Right renal pelvis (tissue), 4 donors: Measurements from ENCODE around the gene SIGMAR1. TPM values are rescaled to one million over a fixed set of nuclear protein-coding genes. Genes with fewer than 3 reads are reported as not detected.

Source experiments
- DNase-seq, 4 donors: peaks; one replicate each; pipeline ENCODE4 v3.0.0-alpha.2; 2013; ENCODE audit warnings: low read depth in 4 of 4, low spot score in 3 of 4, missing footprints in 1 of 4
- polyA plus RNA-seq, 4 donors: library from polyadenylated mRNA; unstranded; fragments of 120-200 nt; gene quantifications; one replicate each; pipeline ENCODE4 v1.2.1, GENCODE V29; 2013; ENCODE audit not compliant: insufficient read length in 4 of 4

SIGMAR1 gene
- polyA plus RNA-seq, 4 donors = 48.2 to 52.6 (median 49.9) TPM

- DNase-seq = no peak
These were observed 30.3 kb downstream of the SIGMAR1 start for GRCh38 chr9:34607331-34607730.

DNA sequence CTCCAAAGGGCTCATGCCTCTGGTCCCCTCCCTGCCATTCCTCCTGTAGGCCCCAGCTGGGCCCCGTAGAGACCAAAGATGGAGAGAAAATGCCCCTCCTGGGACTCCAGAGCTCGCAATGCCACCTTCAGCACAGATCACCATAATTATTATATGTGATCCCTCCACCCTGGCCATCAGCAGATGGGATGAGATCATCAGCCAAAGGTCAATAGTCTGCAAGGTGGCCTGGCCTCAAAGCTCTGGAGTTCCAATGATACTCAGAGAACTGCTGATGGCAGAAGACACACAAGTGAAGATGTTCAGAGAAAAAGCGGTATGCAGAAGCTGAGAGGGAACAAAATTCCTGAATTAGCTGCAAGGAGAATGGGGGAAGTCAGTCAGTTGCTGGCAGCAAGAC, 30.7 kb downstream of the SIGMAR1 start:
- DNase-seq = no peak

DNA sequence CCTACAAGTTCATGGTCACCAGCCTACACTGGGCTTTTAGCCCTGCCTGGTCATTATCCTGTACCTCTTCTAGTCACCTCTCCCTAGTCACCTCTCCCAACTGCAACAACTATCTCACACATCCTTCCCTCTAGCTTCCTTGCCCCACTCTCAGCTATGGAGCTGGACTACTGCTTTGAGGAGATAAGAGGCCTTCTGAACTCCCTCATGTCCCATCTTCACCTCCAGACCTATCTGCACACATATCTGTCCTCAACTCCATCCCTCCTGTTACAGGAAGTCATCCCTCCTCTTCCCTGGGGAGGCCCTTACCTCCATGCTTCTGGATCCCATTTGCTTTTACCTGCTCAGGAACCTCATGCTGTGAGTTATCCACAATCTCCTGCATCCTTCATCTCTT, 31.4 kb downstream of the SIGMAR1 start:
- DNase-seq = no peak

- peak in 2 of 4 donors; percentile 75 to 79 for DNase-seq
These were observed 33.9 kb downstream of the SIGMAR1 start for GRCh38 chr9:34603610-34604231.

GRCh38 chr9:34601937-34602573, 35.5 kb downstream of the SIGMAR1 start:
- no peak for DNase-seq

- DNase-seq = no peak
These were observed 36.7 kb downstream of the SIGMAR1 start for GRCh38 chr9:34600908-34601307.

GRCh38 chr9:34599546-34599945, 38.0 kb downstream of the SIGMAR1 start:
- DNase-seq = no peak

GRCh38 chr9:34594177-34594576, 43.4 kb downstream of the SIGMAR1 start:
- DNase-seq = no peak

DNA sequence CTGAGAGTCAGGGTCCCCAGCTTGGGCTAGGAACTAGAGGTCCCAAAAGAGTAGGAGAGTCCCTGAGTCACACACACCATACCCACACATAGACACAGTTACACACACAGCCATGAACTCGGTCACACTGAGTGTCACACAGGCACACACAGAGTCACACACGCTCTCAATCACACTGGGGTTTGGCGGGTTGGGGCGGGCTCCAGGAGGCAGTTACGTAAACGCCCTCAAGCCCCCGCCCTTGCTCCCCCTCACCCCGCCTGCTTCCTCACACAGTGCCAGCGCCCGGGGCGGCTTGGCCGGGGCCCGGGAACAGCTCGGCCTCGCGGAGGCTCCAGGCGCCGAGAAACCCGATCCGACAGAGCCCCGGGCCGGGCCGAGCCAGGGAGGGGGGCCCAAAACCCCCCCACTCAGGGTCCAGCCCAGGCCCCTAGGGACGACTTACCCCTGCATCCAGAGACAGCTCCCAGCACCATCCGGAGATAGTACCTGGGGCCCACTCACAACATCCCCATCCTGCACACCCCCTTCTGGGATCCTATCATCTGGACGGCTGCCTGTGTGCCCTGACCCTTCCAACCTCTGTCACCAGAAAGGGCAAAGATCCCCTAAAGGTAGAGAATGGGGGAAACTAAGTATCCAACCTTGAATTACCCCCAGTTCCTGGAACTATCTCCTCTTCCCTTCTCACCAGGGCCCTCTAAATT, 44.5 kb downstream of the SIGMAR1 start:
- no peak for DNase-seq

GRCh38 chr9:34591917-34592866, 45.4 kb downstream of the SIGMAR1 start:
- no peak for DNase-seq

DNA sequence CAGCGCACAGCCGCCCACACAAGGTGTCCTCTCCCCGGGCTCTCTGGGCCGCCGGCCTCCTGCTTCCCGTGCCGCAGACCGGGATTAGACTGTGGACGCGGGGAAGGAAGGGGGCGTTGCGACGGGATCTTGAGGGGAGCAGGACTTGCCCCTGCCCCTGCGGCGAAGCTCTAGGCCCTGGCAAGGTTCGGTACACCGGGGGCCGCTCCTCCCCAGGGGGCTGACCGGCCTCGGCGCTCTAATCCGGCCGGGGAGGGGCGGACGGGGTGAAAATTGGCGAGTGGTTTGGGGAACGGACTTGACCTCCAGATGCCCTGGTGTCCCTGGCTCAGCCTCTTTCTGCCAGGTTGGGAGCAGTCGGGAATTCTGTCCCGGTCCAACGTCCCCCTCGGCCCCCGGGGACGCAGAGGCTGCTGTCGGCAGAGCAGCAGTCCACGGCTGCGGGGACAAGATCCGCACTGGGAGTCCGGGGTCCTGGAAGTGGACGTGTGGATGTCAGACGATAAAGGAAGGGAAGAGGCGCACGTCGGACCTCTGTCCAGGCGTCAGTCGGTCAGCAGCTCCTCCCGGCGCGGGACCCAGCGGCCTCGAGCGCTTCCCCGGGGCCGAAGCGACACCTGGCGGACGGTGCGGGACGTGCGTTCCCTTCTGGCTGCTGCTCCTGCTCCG, 46.2 kb downstream of the SIGMAR1 start:
- no peak for DNase-seq

DNA sequence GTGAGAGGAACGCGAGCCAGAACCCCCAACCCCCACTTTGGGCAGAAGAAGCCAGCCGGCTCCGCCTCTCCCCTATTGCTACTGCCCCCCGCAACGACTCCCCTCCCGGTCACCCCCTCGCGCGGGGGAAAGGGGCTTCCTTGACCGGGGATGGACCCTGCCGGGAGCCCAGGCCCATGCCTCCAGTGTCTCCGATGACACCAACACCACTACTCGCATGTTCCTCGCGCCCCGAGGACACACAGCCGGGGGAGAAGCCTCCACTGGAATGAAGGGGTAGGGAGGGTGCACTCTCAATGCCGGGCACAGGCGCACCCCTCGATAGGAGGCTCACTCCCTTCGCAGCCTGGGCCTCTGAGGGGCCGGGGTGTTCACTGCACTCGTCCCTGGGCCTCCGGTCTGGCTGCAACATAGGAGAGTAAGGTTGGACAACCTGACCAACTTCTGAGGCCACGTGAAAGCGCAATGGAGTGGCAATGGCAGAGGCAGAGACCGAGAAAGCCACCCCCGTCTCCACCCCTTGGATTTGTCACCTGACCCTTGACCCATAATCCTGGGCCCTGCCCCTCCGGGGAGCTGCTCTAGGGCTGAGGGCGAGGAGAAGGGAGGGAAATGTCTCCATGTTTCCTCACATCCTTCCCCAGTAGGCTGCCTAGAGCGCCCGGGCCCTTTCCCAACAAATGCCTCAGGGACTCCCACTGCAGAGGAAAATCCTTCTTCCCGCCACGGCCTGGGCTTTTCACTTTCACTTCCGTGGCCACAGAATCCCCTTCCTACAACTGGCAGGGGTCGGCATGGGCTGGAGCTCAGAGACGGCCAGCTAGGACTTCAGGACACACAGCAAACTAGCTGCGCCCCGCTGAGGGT, 47.0 kb downstream of the SIGMAR1 start:
- no peak for DNase-seq

DNA sequence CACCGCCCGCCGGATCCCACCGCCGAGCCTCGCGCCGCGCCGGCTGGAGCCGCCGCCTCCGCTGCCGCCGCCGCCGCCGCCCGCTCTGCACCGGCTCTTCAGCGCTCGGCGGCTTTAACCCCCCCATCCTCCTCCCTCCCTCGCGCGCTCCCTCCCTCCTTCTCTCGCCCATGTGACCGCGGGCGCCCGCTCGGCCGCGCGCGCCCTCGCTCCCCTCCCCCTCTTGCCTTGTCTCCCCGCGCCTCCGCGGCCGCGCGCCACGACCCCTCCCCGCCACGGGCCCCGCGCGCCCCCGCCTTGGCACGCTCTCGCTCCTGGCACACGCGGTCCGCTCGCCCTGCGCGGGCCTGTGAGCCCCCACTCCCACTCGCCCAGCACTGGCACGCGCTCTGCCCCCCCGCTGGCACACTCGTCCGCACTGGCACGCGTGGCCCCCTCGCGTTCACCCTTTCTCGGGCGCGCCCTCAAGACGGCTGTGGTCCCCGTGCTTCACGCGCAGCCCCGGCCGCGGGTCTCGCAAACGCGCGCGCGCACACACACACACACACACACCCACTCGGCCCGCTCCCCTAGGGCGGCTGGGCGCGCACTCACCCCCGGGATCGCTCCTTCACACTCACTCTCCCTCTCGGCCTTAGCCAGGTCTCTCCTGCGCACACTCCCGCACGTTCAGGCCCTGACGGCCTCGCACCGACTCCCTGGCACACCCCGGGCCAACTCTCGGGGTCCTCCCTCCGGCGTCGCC, 47.8 kb downstream of the SIGMAR1 start, which contains the start of gene CNTFR:
CNTFR (minus strand) TSS at position 89 of the 745 bp plus-strand sequence. CDS start 20,743 bp downstream, outside the sequence.
- DNase-seq = no peak

DNA sequence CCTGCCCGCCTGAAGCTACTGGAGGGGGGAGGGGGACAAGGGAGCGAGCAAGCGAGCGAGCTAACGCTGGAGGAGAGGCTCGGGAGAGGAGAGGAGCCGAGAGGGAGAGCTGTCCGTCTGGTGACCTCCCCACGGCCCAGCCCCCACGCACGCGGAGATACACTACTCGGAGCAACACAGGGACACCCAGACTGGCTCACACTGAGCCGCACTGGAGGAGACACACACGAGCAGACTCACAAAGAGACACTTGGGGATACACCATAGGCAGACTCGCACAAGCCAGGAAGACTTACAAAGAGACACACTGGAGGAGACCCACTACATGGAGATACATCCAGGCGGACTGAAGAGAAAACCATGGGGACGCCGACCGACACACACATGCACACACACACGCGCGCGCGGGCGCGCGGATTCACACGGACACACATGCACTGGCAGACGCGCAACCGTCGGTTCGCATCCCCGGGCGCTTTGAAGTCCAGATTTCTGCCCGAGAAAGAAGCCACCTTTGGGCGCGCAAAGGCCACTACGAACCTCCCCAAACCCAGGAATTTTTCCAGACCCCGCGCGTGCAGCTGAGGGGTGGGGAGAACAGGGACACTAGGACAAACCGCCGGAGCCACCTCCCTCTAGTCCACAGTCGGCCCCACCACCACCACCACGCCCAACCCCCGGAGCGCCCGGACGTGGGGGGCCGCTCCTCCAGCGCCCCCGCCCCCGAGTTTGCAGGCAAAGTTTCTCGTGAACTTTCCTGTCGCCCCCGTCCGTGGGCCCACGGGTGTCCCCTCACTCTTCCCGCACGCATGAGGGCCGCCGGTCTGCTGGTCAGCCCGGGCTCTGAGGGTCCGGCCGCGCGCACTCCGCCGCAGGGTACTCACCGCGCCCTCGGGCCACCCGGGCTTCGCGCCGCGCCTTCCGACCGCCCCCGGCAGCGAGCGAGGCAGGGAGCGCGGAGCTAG, 48.6 kb downstream of the SIGMAR1 start:
- DNase-seq = no peak

DNA sequence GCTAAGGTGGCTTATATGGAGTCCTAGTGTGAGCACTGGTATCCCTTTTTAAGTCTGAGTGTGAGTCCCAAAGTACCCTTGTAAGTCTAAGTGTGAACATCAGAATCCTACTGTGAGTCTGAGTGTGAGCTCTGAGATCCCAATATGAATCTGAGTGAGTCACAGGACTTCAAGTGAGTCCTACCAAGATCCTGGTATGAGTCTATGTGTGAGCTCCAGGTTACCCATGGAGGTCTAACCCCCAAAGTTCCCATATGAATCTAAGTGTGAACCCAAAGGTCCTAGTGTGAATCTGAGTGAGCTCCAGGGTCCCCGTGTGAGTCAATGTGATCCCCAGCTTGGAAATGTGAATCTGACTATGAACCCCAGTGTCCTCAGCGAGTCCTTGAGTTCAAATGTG, 50.3 kb downstream of the SIGMAR1 start:
- no peak for DNase-seq

DNA sequence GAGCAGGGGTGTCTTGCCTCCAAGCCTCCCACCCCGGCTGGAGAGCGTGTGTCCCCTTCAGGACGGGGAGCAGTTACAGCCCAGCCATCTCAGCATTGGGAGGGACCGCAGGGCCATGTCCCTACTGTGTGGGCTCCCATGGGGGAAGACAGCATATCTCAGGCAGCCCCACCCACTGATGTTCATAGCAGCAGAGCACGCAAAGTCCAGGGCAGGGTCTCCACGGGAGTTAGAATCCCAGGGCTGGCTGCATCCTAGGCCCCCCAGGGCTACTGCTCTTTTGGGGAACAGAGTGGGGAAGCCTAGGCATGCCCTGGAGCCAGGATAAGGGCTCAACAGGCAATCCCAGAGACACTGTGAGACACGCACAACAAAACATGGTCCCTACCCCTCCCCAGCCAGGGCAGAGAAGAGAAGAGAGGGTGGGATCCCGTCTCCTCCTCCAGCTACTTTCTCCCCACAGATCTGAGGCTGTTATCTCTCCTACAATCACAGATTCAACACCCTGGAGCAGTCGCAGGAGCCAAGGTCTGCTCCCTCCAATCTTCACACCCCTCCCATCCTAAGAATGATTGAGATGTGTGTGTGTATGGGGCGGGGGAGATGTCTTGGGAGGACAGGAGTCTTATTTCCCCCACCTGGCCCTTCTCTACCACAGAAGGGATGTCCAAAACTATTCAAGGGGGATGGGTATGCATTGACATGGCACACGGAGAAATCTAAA, 51.5 kb downstream of the SIGMAR1 start:
- DNase-seq = no peak

DNA sequence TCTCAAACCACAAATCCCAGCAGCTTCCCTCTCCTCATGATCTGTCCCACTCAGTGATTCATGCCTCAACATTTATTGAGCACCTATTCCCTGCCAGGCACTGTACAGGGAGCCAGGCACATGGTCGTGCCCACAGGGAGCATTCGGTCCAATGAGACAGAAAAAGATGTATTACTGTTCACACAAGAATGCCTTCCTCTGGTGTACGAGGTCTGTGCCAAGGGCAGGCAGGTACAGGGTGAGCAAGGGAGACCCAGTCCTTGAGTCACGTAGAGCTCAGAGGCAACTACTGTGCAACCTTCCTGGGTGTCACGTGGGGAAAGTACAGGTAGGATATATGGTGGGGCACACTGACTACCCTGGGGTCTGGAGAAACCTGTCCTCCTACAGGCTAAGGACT, 52.6 kb downstream of the SIGMAR1 start:
- no peak for DNase-seq
